Measurements from ENCODE around the gene PARD6G. TPM values are rescaled to one million over a fixed set of nuclear protein-coding genes. Genes with fewer than 3 reads are reported as not detected.

The PARD6G gene
- total RNA-seq, 2 donors from 2014 or later = 1.9 to 2.8 TPM

DNA sequence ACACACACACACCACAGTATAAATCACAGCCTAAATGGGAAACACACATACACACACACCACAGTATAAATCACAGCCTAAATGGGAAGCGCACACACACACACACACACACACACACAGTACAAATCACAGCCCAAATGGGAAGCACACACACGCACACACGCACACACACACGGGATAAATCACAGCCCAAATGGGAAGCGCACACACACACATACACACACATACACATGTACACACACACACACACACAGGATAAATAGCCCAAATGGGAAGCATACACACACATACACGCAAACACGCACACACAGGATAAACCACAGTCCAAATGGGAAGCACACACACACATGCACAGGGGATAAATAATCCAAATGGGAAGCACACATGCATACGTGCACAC is 70.2 kb downstream of the PARD6G start:
- no peaks in the 10 kb centered on the region for H3K9me3 ChIP-seq
- H3K27me3 ChIP-seq = no peaks in the 10 kb centered on the region
- H3K27ac ChIP-seq = no peak overlapping the region
- H3K4me1 ChIP-seq = no peaks in the 10 kb centered on the region
- TF ChIP-seq, protein P1, sequence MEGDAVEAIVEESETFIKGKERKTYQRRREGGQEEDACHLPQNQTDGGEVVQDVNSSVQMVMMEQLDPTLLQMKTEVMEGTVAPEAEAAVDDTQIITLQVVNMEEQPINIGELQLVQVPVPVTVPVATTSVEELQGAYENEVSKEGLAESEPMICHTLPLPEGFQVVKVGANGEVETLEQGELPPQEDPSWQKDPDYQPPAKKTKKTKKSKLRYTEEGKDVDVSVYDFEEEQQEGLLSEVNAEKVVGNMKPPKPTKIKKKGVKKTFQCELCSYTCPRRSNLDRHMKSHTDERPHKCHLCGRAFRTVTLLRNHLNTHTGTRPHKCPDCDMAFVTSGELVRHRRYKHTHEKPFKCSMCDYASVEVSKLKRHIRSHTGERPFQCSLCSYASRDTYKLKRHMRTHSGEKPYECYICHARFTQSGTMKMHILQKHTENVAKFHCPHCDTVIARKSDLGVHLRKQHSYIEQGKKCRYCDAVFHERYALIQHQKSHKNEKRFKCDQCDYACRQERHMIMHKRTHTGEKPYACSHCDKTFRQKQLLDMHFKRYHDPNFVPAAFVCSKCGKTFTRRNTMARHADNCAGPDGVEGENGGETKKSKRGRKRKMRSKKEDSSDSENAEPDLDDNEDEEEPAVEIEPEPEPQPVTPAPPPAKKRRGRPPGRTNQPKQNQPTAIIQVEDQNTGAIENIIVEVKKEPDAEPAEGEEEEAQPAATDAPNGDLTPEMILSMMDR (IDR thresholded peaks at IDR 0.05) = no peak
- no peak for DNase-seq (ENCODE audit: low spot score)
- no peak overlapping the region for H3K4me3 ChIP-seq
- H3K36me3 ChIP-seq = no peaks in the 10 kb centered on the region

DNA sequence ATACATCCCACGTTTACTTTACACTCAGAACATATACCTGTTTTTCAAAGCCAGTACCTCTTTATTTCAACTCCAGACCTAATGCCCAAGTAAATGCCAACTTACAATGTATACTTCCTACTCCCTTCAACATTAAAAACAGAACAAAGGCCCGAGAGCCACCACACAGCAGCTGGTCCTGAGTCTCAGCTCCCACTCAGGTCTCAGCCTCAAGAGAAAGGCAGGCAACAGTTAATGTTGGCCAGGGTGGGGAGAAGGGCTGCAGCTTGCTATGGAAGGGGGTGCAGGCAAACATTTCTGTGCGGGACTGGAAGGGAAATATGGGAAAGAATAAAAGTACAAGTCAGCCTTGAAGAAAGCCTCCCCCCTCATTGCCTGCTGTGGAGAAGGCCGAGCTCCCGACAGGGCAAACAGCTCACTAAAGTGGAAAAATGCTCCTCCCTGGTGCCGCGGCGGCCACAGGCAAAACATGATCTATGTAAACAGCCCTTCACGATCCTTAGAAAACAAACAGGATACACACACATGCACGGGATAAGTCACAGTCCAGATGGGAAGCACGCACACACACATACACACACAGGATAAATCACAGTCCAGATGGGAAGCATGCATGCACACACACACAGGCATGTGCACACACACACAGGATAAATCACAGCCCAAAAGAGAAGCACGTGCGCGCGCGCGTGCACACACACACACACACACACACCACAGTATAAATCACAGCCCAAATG is 70.8 kb downstream of the PARD6G start:
- TF ChIP-seq, protein P1 (IDR thresholded peaks at IDR 0.05) = no peak
- Histone ChIP-seq H3K4me1 (no peaks in the 10 kb centered on the region), H3K4me3 (no peak overlapping the region), H3K9me3 (no peaks in the 10 kb centered on the region), H3K27ac (no peak overlapping the region), H3K36me3 (no peaks in the 10 kb centered on the region), H3K27me3 (no peaks in the 10 kb centered on the region)
- DNase-seq (ENCODE audit: low spot score) = no peak

DNA sequence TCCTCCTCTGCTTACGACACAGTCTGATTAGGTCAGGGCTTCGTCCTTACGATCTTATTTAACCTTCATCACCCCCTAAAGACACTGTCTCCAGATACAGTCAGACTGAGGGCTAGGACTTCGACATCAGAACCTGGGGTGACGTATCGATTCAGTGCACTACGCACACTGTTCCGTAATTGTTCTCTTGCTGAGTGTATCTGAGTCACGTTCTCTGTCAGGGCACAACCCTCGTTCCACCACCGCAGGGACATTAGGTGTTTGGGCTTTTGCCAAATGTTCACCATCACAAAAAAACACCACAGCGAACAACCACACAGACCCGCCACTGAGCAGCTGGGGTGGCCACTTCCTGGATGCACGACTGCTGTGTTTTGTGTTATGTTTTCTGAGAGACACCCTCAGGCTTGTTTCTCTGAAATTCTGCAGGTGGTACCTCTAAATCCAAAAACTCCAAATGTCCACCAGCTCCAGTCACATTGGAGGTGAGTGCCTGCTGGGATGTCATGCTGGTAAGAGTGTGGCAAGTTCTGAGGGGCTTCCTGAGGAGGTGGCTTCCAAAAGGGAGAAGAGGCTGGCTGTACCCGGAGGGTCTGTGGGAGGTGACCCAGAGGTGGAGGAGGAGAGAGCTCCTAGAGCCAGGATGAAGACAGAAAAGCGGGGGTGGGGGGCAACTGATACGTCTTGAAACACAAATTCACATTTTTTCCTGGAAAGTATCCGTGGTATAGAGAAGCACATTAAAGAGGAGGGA is 71.7 kb downstream of the PARD6G start:
- Histone ChIP-seq H3K36me3 (no peaks in the 10 kb centered on the region), H3K27ac (no peak overlapping the region), H3K4me1 (no peaks in the 10 kb centered on the region), H3K4me3 (no peak overlapping the region), H3K27me3 (no peaks in the 10 kb centered on the region), H3K9me3 (no peaks in the 10 kb centered on the region)
- TF ChIP-seq, protein P1 (IDR thresholded peaks at IDR 0.05) = no peak
- DNase-seq (ENCODE audit: low spot score) = no peak

DNA sequence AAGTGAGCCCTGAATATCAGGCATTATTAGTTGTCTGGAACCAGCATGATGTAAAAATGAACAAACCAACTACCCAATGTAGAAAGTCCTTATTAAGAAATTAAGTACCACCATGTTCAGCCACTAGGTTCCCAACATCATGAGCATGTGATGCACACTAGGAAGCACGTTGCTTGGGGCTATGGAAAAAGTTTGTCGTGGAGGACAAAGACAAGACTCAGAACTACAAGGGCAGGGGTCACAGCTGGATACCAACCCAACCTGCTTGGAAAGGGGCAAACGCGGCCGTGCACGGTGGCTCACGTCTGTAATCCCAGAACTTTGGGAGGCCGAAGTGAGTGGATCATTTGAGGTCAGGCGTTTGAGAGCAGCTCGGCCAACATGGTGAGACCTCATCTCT is 74.3 kb downstream of the PARD6G start:
- DNase-seq (ENCODE audit: low spot score) = no peak
- Histone ChIP-seq H3K9me3 (no peaks in the 10 kb centered on the region), H3K27ac (no peak overlapping the region), H3K27me3 (no peaks in the 10 kb centered on the region), H3K4me3 (no peak overlapping the region), H3K36me3 (no peaks in the 10 kb centered on the region), H3K4me1 (no peaks in the 10 kb centered on the region)
- TF ChIP-seq, protein P1 (IDR thresholded peaks at IDR 0.05) = no peak

DNA sequence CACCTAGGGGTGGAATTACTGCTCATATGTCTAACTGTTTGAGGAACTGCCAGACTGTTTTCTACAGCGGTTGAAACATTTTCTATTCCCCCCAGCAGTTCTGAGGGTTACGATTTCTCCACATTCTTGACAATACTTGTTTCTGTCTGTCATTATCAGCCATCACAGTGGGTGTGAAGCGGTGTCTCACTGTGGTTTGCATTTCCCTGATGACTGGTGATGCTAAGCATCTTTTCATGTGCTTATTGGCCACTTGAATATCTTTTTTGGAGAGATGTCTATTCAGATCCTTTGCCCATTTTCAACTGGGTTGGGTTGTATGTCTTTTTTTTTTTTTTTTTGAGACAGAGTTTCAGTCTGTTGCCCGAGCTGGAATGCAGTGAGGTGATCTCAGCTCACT is 75.3 kb downstream of the PARD6G start:
- no peak overlapping the region for H3K27ac ChIP-seq
- H3K4me1 ChIP-seq = no peaks in the 10 kb centered on the region
- TF ChIP-seq, protein P1 (IDR thresholded peaks at IDR 0.05) = no peak
- DNase-seq (ENCODE audit: low spot score) = no peak
- H3K36me3 ChIP-seq = no peaks in the 10 kb centered on the region
- no peaks in the 10 kb centered on the region for H3K9me3 ChIP-seq
- no peaks in the 10 kb centered on the region for H3K27me3 ChIP-seq
- no peak overlapping the region for H3K4me3 ChIP-seq

All from right atrium auricular region (tissue), 2 donors.